ENCODE data around the gene TRUB2.

GRCh38 chr9:128259156-128259555 is 63.1 kb downstream of the TRUB2 start:
- TF ChIP-seq, protein P1, sequence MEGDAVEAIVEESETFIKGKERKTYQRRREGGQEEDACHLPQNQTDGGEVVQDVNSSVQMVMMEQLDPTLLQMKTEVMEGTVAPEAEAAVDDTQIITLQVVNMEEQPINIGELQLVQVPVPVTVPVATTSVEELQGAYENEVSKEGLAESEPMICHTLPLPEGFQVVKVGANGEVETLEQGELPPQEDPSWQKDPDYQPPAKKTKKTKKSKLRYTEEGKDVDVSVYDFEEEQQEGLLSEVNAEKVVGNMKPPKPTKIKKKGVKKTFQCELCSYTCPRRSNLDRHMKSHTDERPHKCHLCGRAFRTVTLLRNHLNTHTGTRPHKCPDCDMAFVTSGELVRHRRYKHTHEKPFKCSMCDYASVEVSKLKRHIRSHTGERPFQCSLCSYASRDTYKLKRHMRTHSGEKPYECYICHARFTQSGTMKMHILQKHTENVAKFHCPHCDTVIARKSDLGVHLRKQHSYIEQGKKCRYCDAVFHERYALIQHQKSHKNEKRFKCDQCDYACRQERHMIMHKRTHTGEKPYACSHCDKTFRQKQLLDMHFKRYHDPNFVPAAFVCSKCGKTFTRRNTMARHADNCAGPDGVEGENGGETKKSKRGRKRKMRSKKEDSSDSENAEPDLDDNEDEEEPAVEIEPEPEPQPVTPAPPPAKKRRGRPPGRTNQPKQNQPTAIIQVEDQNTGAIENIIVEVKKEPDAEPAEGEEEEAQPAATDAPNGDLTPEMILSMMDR (IDR thresholded peaks at IDR 0.05; ENCODE audit: poor library complexity), result no peak
- no peak for TF ChIP-seq EZH2 (IDR thresholded peaks at IDR 0.05; ENCODE audit: borderline replicate concordance)

Measured in hepatocyte (in vitro differentiated cells).